ENCODE results near the gene IRAK3. TPM values are rescaled to one million over a fixed set of nuclear protein-coding genes. Genes with fewer than 3 reads are reported as not detected.
A peak's percentile ranks its signal among the peaks of the same experiment; 100 is the strongest.

IRAK3 gene
- total RNA-seq, 1 experiment from 2014 or later = 2.4 TPM

DNA sequence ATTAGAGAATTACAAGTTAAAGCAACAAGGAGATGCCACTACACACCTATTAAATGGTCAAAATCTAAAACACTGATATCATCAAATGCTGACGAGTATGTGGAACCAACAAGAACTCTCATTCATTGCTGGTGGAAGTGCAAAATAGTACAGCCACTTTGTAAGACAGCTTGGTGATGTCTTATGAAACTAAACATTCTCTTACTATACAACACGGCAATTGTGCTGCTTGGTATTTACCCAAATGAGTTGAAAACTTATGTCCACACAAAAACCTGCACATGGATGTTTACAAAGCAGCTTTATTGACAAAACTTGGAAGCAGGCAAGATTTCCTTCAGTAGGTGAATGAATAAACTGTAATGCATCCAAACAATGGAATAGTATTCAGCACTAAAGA lies 22.5 kb upstream of the IRAK3 start:
- intact Hi-C loops (cut with micrococcal nuclease; ENCODE audit: unreplicated experiment) = no loop called here
- ChIA-PET POLR2A (no interaction called here), CTCF (no interaction called here)
- no peaks in the 10 kb centered on the region for H3K27me3 ChIP-seq (ENCODE audit: control insufficient read depth, insufficient read depth, low read length)
- DNase-seq (ENCODE audit: low read depth, low spot score) = no peak
- H3K36me3 ChIP-seq (ENCODE audit: control insufficient read depth, insufficient read depth, low read length) = peaks cover 6% of the 10 kb centered on the region; the same call in 1 of the 2 replicates
- peaks cover 7% of the 10 kb centered on the region; the same call in 1 of the 2 replicates for H3K9me3 ChIP-seq (ENCODE audit: control insufficient read depth, insufficient read depth, low read depth, low read length)
- no peak overlapping the region for H3K4me3 ChIP-seq (ENCODE audit: low read depth in 2 of 2, low read length in 2 of 2)
- H3K27ac ChIP-seq (ENCODE audit: low read length) = no peak overlapping the region
- BruUV-seq (replicated peaks) = no TSS peak
- 0 out of 2 replicates have a peak, but pooled peaks cover 4% of the 10 kb centered on the region for H3K4me1 ChIP-seq (ENCODE audit: control insufficient read depth, insufficient read depth, low read length)
- no peak for TF ChIP-seq TCF7L2 (IDR thresholded peaks at IDR 0.05; ENCODE audit: low read depth, low read length)
- TF ChIP-seq, protein P1, sequence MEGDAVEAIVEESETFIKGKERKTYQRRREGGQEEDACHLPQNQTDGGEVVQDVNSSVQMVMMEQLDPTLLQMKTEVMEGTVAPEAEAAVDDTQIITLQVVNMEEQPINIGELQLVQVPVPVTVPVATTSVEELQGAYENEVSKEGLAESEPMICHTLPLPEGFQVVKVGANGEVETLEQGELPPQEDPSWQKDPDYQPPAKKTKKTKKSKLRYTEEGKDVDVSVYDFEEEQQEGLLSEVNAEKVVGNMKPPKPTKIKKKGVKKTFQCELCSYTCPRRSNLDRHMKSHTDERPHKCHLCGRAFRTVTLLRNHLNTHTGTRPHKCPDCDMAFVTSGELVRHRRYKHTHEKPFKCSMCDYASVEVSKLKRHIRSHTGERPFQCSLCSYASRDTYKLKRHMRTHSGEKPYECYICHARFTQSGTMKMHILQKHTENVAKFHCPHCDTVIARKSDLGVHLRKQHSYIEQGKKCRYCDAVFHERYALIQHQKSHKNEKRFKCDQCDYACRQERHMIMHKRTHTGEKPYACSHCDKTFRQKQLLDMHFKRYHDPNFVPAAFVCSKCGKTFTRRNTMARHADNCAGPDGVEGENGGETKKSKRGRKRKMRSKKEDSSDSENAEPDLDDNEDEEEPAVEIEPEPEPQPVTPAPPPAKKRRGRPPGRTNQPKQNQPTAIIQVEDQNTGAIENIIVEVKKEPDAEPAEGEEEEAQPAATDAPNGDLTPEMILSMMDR (IDR thresholded peaks at IDR 0.05) = no peak
- TF ChIP-seq, protein P2, sequence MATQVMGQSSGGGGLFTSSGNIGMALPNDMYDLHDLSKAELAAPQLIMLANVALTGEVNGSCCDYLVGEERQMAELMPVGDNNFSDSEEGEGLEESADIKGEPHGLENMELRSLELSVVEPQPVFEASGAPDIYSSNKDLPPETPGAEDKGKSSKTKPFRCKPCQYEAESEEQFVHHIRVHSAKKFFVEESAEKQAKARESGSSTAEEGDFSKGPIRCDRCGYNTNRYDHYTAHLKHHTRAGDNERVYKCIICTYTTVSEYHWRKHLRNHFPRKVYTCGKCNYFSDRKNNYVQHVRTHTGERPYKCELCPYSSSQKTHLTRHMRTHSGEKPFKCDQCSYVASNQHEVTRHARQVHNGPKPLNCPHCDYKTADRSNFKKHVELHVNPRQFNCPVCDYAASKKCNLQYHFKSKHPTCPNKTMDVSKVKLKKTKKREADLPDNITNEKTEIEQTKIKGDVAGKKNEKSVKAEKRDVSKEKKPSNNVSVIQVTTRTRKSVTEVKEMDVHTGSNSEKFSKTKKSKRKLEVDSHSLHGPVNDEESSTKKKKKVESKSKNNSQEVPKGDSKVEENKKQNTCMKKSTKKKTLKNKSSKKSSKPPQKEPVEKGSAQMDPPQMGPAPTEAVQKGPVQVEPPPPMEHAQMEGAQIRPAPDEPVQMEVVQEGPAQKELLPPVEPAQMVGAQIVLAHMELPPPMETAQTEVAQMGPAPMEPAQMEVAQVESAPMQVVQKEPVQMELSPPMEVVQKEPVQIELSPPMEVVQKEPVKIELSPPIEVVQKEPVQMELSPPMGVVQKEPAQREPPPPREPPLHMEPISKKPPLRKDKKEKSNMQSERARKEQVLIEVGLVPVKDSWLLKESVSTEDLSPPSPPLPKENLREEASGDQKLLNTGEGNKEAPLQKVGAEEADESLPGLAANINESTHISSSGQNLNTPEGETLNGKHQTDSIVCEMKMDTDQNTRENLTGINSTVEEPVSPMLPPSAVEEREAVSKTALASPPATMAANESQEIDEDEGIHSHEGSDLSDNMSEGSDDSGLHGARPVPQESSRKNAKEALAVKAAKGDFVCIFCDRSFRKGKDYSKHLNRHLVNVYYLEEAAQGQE (IDR thresholded peaks at IDR 0.05; ENCODE audit: insufficient read depth in 1 of 2, low read depth in 2 of 2, low read length in 1 of 2) = no peak
- TF ChIP-seq POLR2AphosphoS5 (IDR thresholded peaks at IDR 0.05; ENCODE audit: low read depth, low read length) = no peak
- TF ChIP-seq SIN3A (IDR thresholded peaks at IDR 0.05; ENCODE audit: borderline replicate concordance, insufficient read depth, low read depth, low read length) = no peak
- in situ Hi-C loops (cut with HindIII; ENCODE audit: low pct_unique_long_range_greater_than_20kb, low sequenced_read_pairs) = no loop called here
- no peak for ATAC-seq

DNA sequence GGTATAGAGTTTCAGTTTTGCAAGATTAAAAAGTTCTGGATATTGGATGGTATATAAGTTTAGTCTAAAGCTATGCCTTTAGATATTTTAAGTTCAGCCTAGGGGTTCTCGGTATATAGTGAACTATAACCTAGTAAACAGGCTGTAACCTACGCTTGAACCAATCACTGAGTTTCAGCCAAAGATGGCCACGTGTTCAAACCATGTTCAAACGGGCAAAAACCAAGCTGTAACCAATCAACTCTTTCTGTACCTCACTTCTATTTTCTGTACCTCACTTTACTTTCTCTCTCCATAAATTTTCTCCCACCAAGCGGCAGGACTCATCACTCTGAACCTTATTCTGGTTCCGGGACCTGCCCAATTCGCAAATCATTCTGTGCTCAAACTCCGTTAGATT lies 20.6 kb upstream of the IRAK3 start:
- Histone ChIP-seq H3K27ac (ENCODE audit: low read length) (peak overlapping the region; percentile 97), H3K4me3 (ENCODE audit: low read depth in 2 of 2, low read length in 2 of 2) (peak overlapping the region; percentile 64 to 86), H3K27me3 (ENCODE audit: control insufficient read depth, insufficient read depth, low read length) (no peaks in the 10 kb centered on the region), H3K4me1 (ENCODE audit: control insufficient read depth, insufficient read depth, low read length) (no peaks in the 10 kb centered on the region), H3K36me3 (ENCODE audit: control insufficient read depth, insufficient read depth, low read length) (peaks cover 6% of the 10 kb centered on the region; the same call in 1 of the 2 replicates), H3K9me3 (ENCODE audit: control insufficient read depth, insufficient read depth, low read depth, low read length) (peaks cover 7% of the 10 kb centered on the region; the same call in 1 of the 2 replicates)
- BruUV-seq (replicated peaks) = TSS peak; percentile 45
- TF ChIP-seq, protein P2 (IDR thresholded peaks at IDR 0.05; ENCODE audit: insufficient read depth in 1 of 2, low read depth in 2 of 2, low read length in 1 of 2) = no peak
- no peak for TF ChIP-seq SIN3A (IDR thresholded peaks at IDR 0.05; ENCODE audit: borderline replicate concordance, insufficient read depth, low read depth, low read length)
- no peak for TF ChIP-seq TCF7L2 (IDR thresholded peaks at IDR 0.05; ENCODE audit: low read depth, low read length)
- TF ChIP-seq, protein P1 (IDR thresholded peaks at IDR 0.05) = no peak
- TF ChIP-seq POLR2AphosphoS5 (IDR thresholded peaks at IDR 0.05; ENCODE audit: low read depth, low read length) = no peak
- in situ Hi-C loops (cut with HindIII; ENCODE audit: low pct_unique_long_range_greater_than_20kb, low sequenced_read_pairs) (no loop called here), intact Hi-C loops (cut with micrococcal nuclease; ENCODE audit: unreplicated experiment) (no loop called here)
- ATAC-seq (no peak), DNase-seq (ENCODE audit: low read depth, low spot score) (no peak)
- POLR2A ChIA-PET = interaction anchor here (1.3 kb wide), 1 partner anchor 22 kb away, joined by 3 read pairs; no protein-coding TSS in a partner anchor
- CTCF ChIA-PET = interaction anchor here (0.7 kb wide), 1 partner anchor 67 kb away, joined by 3 read pairs; no protein-coding TSS in a partner anchor
